Measurements from ENCODE around the gene BAMBI.

The BAMBI gene

GRCh38 chr10:28709001-28709710, 31.8 kb downstream of the BAMBI start:
- DNase-seq = no peak

GRCh38 chr10:28710202-28710886, 33.0 kb downstream of the BAMBI start:
- no peak for DNase-seq

- DNase-seq = no peak
Measured at GRCh38 chr10:28711041-28711440, 33.7 kb downstream of the BAMBI start.

- no peak for DNase-seq
Measured at GRCh38 chr10:28711776-28712175, 34.5 kb downstream of the BAMBI start.

- DNase-seq = no peak
Measured at GRCh38 chr10:28713626-28714352, 36.5 kb downstream of the BAMBI start.

GRCh38 chr10:28714401-28715053, 37.2 kb downstream of the BAMBI start:
- no peak for DNase-seq

GRCh38 chr10:28715246-28715645, 37.9 kb downstream of the BAMBI start:
- no peak for DNase-seq

- DNase-seq = no peak
Measured at GRCh38 chr10:28715757-28716156, 38.4 kb downstream of the BAMBI start.

GRCh38 chr10:28716748-28717147, 39.4 kb downstream of the BAMBI start:
- no peak for DNase-seq

- DNase-seq = no peak
Measured at GRCh38 chr10:28717656-28718201, 40.4 kb downstream of the BAMBI start.

GRCh38 chr10:28719789-28720436, 42.6 kb downstream of the BAMBI start:
- no peak for DNase-seq

GRCh38 chr10:28721318-28721951, 44.1 kb downstream of the BAMBI start:
- DNase-seq = no peak

- no peak for DNase-seq
Measured at GRCh38 chr10:28722065-28722803, 44.9 kb downstream of the BAMBI start.

- DNase-seq = no peak
Measured at GRCh38 chr10:28728366-28728765, 51.0 kb downstream of the BAMBI start.

- no peak for DNase-seq
Measured at GRCh38 chr10:28730031-28730778, 52.9 kb downstream of the BAMBI start.

- no peak for DNase-seq
Measured at GRCh38 chr10:28732091-28732490, 54.8 kb downstream of the BAMBI start.
